K562 (cell line): ENCODE measurements around the gene EVI5L. TPM values are rescaled to one million over a fixed set of nuclear protein-coding genes. Genes with fewer than 3 reads are reported as not detected.

Source experiments
- ATAC-seq: fragments of 200-7000 bp; cut with Tn5 transposase; 3 replicates; pipeline ENCODE4 v1.9.1; 2020; ENCODE audit warnings: moderate library complexity
- BruUV-seq: library from RNA; stranded (reverse); fragments of 400-500 nt; replicated peaks from 2 replicates; lab custom pipeline; 2021; lab: Mats Ljungman, UMichigan
- CTCF ChIA-PET: fragments of 300-600 bp; formaldehyde crosslinking; extraction: SDS; loops from one replicate; lab custom pipeline; 2021; ENCODE audit warnings: low intra/inter-chr PET ratio; lab: Yijun Ruan, JAX
- POLR2A ChIA-PET: fragments of 300-600, 350-650 bp; sonication (Branson Sonifier 250); formaldehyde crosslinking; extraction: SDS; loops from one replicate; lab custom pipeline; 2021; ENCODE audit warnings: antibody characterized with exemption, inconsistent platforms; lab: Yijun Ruan, JAX
- DNase-seq, 4 experiments: peaks; one replicate each; pipeline versions ENCODE4 v3.0.0 to v3.0.0-alpha.2; 2011 to 2018; ENCODE audit warnings: low spot score in 3 of 4, mixed read lengths in 3 of 4; ENCODE audit errors: extremely low read depth in 1 of 4
- FAIRE-seq: peaks from 2 replicates; lab custom pipeline; 2011; peaks lifted over from hg19 to GRCh38; lab: Jason Lieb, UNC
- H2AFZ ChIP-seq: 2 replicates; pipeline ENCODE4 v1.6.0; 2011; ENCODE audit warnings: low read depth, low read length, control low read depth, inconsistent platforms
- H3K27ac ChIP-seq: fragments of 200-600 bp; 3 replicates; pipeline ENCODE4 v1.8.0; 2011; ENCODE audit warnings: low read depth, mild to moderate bottlenecking, control low read depth, inconsistent platforms, low read length, moderate library complexity, mixed read lengths; ENCODE audit errors: extremely low read depth
- H3K27me3 ChIP-seq, 2 experiments: fragments of 300-600 bp in 1 of 2; 2 replicates in 1 of 2; 3 replicates in 1 of 2; pipeline versions ENCODE4 v1.6.0 to v1.8.0; 2011; ENCODE audit warnings: inconsistent platforms in 2 of 2, low read length in 2 of 2, mild to moderate bottlenecking in 1 of 2, mixed read lengths in 1 of 2, moderate library complexity in 1 of 2; ENCODE audit not compliant: control insufficient read depth in 2 of 2, insufficient read depth in 2 of 2
- H3K36me3 ChIP-seq: fragments of 300-600 bp; 3 replicates; pipeline ENCODE4 v1.8.0; 2011; ENCODE audit warnings: mild to moderate bottlenecking, low read length, inconsistent platforms; ENCODE audit not compliant: control insufficient read depth, insufficient read depth
- H3K4me1 ChIP-seq, 2 experiments: fragments of 200-600 bp in 1 of 2; replicated peaks in 1 of 2; 2 replicates in 1 of 2; 3 replicates in 1 of 2; pipeline versions ENCODE4 v1.5.1 to v1.8.0; 2011; ENCODE audit warnings: inconsistent platforms in 2 of 2, low read length in 2 of 2, mild to moderate bottlenecking in 1 of 2, mixed read lengths in 1 of 2, moderate library complexity in 1 of 2; ENCODE audit not compliant: control insufficient read depth in 2 of 2, insufficient read depth in 2 of 2
- H3K4me2 ChIP-seq: 2 replicates; pipeline ENCODE4 v1.6.1; 2011; ENCODE audit warnings: low read length, control low read depth, inconsistent platforms, mixed read lengths; ENCODE audit not compliant: insufficient read depth
- H3K4me3 ChIP-seq: fragments of 200-600 bp; sonication (generic), shearing (Covaris generic); 2 replicates; pipeline ENCODE4 v1.5.1; 2016; ENCODE audit warnings: control low read depth, inconsistent platforms
- H3K79me2 ChIP-seq: fragments of 200-600 bp; 3 replicates; pipeline ENCODE4 v1.8.0; 2011; ENCODE audit warnings: low read length, inconsistent platforms; ENCODE audit not compliant: control insufficient read depth, insufficient read depth
- H3K9ac ChIP-seq, 2 experiments: 2 replicates each; pipeline versions ENCODE4 v1.6.0 to v1.6.1; 2011; ENCODE audit warnings: low read depth in 2 of 2, low read length in 2 of 2, control low read depth in 1 of 2, inconsistent platforms in 1 of 2, mild to moderate bottlenecking in 1 of 2, mixed read lengths in 1 of 2; ENCODE audit not compliant: insufficient read depth in 1 of 2
- H3K9me1 ChIP-seq: one replicate; pipeline ENCODE4 v1.6.0; 2011; ENCODE audit warnings: inconsistent platforms, mild to moderate bottlenecking, low read length, moderate library complexity; ENCODE audit not compliant: control insufficient read depth, insufficient read depth
- H3K9me3 ChIP-seq: replicated peaks from 2 replicates; pipeline ENCODE4 v1.5.1; 2011; ENCODE audit warnings: low read depth, low read length, inconsistent platforms; ENCODE audit not compliant: control insufficient read depth, insufficient read depth
- H4K20me1 ChIP-seq: replicated peaks from 2 replicates; pipeline ENCODE4 v1.6.1; 2011; ENCODE audit warnings: low read length, inconsistent platforms, mixed read lengths; ENCODE audit not compliant: control insufficient read depth, insufficient read depth
- BMI1 ChIP-seq: fragments of 150-350 bp; IDR thresholded peaks from 2 replicates; pipeline ENCODE4 v1.6.1; 2014; ENCODE audit warnings: low read length
- CTCF ChIP-seq, 3 experiments: IDR thresholded peaks in 2 of 3; conservative IDR thresholded peaks in 1 of 3; 2 replicates each; pipeline ENCODE4 v1.5.1; 2011 to 2012; ENCODE audit warnings: low read length in 3 of 3, mild to moderate bottlenecking in 3 of 3, control low read depth in 2 of 3, improper control_type of control experiment in 1 of 3, inconsistent platforms in 1 of 3, low read depth in 1 of 3, mixed read lengths in 1 of 3, moderate library complexity in 1 of 3; ENCODE audit not compliant: insufficient read depth in 2 of 3
- HDAC8 ChIP-seq: fragments of 450-650 bp; IDR thresholded peaks from 2 replicates; pipeline ENCODE4 v1.6.1; 2016; ENCODE audit warnings: mild to moderate bottlenecking, missing genetic modification characterization, moderate library complexity, missing compliant biosample characterization
- ILK ChIP-seq: fragments of 450-650 bp; IDR thresholded peaks from 2 replicates; pipeline ENCODE4 v1.6.1; 2016; ENCODE audit warnings: missing genetic modification characterization, low read depth, mild to moderate bottlenecking, missing compliant biosample characterization, moderate library complexity, borderline replicate concordance
- KLF10 ChIP-seq: fragments of 250-450 bp; sonication (Bioruptor Pico); IDR thresholded peaks from 2 replicates; pipeline ENCODE4 v1.6.1; 2021; ENCODE audit warnings: matching md5 sums
- MNT ChIP-seq, 2 experiments: fragments of 450-650 bp; conservative IDR thresholded peaks; 2 replicates each; pipeline ENCODE4 v1.6.1; 2017; ENCODE audit warnings: mild to moderate bottlenecking in 2 of 2, moderate library complexity in 2 of 2
- SMAD1 ChIP-seq: fragments of 150-350 bp; IDR thresholded peaks from 2 replicates; pipeline ENCODE4 v1.6.1; 2014; ENCODE audit warnings: low read length, low read depth; ENCODE audit not compliant: partially characterized antibody
- SPI1 ChIP-seq: IDR thresholded peaks from 2 replicates; pipeline ENCODE4 v1.6.1; 2011; ENCODE audit warnings: low read depth, low read length, control low read depth, borderline replicate concordance
- ZBTB2 ChIP-seq: fragments of 450-650 bp; IDR thresholded peaks from 2 replicates; pipeline ENCODE4 v1.6.1; 2016; ENCODE audit warnings: antibody characterized with exemption
- ZEB2 ChIP-seq: fragments of 450-650 bp; IDR thresholded peaks from 2 replicates; pipeline ENCODE4 v1.6.1; 2016
- ZFX ChIP-seq: sonication (generic); formaldehyde crosslinking; IDR thresholded peaks from 2 replicates; pipeline ENCODE4 v1.8.0; 2022; ENCODE audit warnings: mild to moderate bottlenecking, missing genetic modification reagents, moderate library complexity
- ZNF347 ChIP-seq: fragments of 450-650 bp; formaldehyde crosslinking; IDR thresholded peaks from 2 replicates; pipeline ENCODE4 v1.4.0; 2020; ENCODE audit warnings: low read depth, mild to moderate bottlenecking, moderate library complexity
- ZNF511 ChIP-seq: sonication (generic); formaldehyde crosslinking; IDR thresholded peaks from 2 replicates; pipeline ENCODE4 v1.8.0; 2022; ENCODE audit warnings: mild to moderate bottlenecking, missing genetic modification reagents
- WGBS: fragments of 100-300 bp; shearing (Covaris generic); methylation state at CpG from one replicate; pipeline ENCODE4 v1.1.6; 2016; ENCODE audit warnings: low coverage, mixed read lengths; ENCODE audit not compliant: insufficient coverage; ENCODE audit errors: missing lambda C conversion rate; 5-methylcytosine and 5-hydroxymethylcytosine counted together
- in situ Hi-C: fragments of 300-500 bp; cut with MboI; formaldehyde crosslinking; loops from 4 replicates; pipeline ENCODE4 v1.15.0; 2018; ENCODE audit warnings: inconsistent platforms, mixed read lengths
- intact Hi-C: fragments of 100-400 bp; cut with micrococcal nuclease; formaldehyde crosslinking; loops from 2 replicates; pipeline ENCODE4 v1.14.2; 2022
- polyA plus RNA-seq, 8 experiments: library from polyadenylated mRNA; depleted of rRNA in 4 of 8; stranded (reverse) in 5 of 8; unstranded in 3 of 8; fragments of >200 nt; fragmentation: Nextera tagmentation in 2 of 8; fragmentation: Illumina TruSeq in 1 of 8; extraction: Ambion mirVana in 2 of 8; extraction: Trizol in 1 of 8; gene quantifications; 2 replicates each; pipeline versions ENCODE4 v1.2.1 to v1.2.3, GENCODE V29; 2011 to 2014; ENCODE audit warnings: inconsistent platforms in 1 of 8, missing spikeins in 1 of 8
- total RNA-seq, 7 experiments: library from RNA; depleted of rRNA in 6 of 7; stranded (reverse); fragments of >200 nt in 6 of 7; fragmentation: Illumina TruSeq in 2 of 7; extraction: Trizol in 2 of 7; gene quantifications; 2 replicates each; pipeline versions ENCODE4 v1.2.1 to v1.2.3, GENCODE V29; 2011 to 2021; ENCODE audit warnings: low replicate concordance in 1 of 7

Gene EVI5L
- total and polyA plus RNA-seq, 9 of the 15 experiments (the other 6 are each of a cell fraction or from before 2014, with no cell fraction given) = 0.69 to 1.8 (median 1.2) TPM; not detected in 2

GRCh38 chr19:7887408-7888144, 57.6 kb downstream of the EVI5L start:
- Histone ChIP-seq H3K9me1 (no peaks in the 10 kb centered on the region), H3K9me3 (no peaks in the 10 kb centered on the region), H2AFZ (peak overlapping the region; percentile 93), H3K27me3 (no peaks in the 10 kb centered on the region), H3K36me3 (no peaks in the 10 kb centered on the region), H3K4me3 (peak overlapping the region; percentile 65), H3K4me1 (peaks cover 10 to 35% of the 10 kb centered on the region in 2 experiments), H4K20me1 (no peaks in the 10 kb centered on the region), H3K4me2 (peak overlapping the region; percentile 82), H3K27ac (peak overlapping the region; percentile 61; the same call in 1 of the 3 replicates), H3K79me2 (peaks cover 5% of the 10 kb centered on the region; the same call in 2 of the 3 replicates), H3K9ac (peak overlapping the region; percentile 73 to 94; a peak in 3 of 4 replicates)
- ChIA-PET POLR2A (interaction anchor here (0.9 to 8.2 kb wide), 4 partner anchors 8 to 56 kb away, joined by 5 to 72 read pairs (median 6); partner anchors contain the start of genes MAP2K7 and TIMM44), CTCF (no interaction called here)
- ATAC-seq (peak; percentile 12; the same call in 2 of the 3 replicates), DNase-seq (no peak), FAIRE-seq (no peak)
- BruUV-seq = no TSS peak
- 65% methylated on average over 11 of the region's 16 CpGs for WGBS
- in situ Hi-C loops = no loop called here
- TF ChIP-seq CTCF (IDR thresholded peaks at IDR 0.05 in 2 of 3, conservative IDR thresholded peaks at IDR 0.05 in 1 of 3; ENCODE audit: insufficient read depth in 2 of 3, low read depth in 1 of 3, low read length in 3 of 3) = no peak
- TF ChIP-seq HDAC8 = no peak
- TF ChIP-seq SPI1 = peak; percentile 100
- TF ChIP-seq ZFX = no peak
- TF ChIP-seq ZNF511 = no peak
- TF ChIP-seq ILK (tag) = no peak
- peak; percentile 52; the same call in 1 of the 2 replicates for TF ChIP-seq ZEB2
- no peak for TF ChIP-seq ZBTB2
- no peak for TF ChIP-seq BMI1
- no peak for TF ChIP-seq ZNF347 (CRISPR knock-in tag)
- TF ChIP-seq KLF10 = no peak
- no peak for TF ChIP-seq SMAD1
- no peak for TF ChIP-seq MNT (conservative IDR thresholded peaks at IDR 0.05)
- intact Hi-C loops = no loop called here
